PC-3 (cell line): Measurements from ENCODE around the gene AGFG1.

Experiments used
- CTCF ChIP-seq: fragments of 300-600 bp; sonication (generic); conservative IDR thresholded peaks from 2 replicates; pipeline ENCODE4 v1.5.1; 2017; ENCODE audit warnings: antibody characterized with exemption, low read depth, mild to moderate bottlenecking, low read length
- EZH2phosphoT487 ChIP-seq: fragments of 300-600 bp; sonication (generic); IDR thresholded peaks from 2 replicates; pipeline ENCODE4 v1.6.1; 2018; ENCODE audit warnings: mild to moderate bottlenecking, antibody characterized with exemption, low read length, borderline replicate concordance

GRCh38 chr2:227428731-227429285, 43.1 kb upstream of the AGFG1 start:
- TF ChIP-seq CTCF (no peak), EZH2phosphoT487 (no peak)
